PFSK-1 (cell line): ENCODE results near the gene ZNF101.

ENCODE experiments used
- FOXP2 ChIP-seq: optimal IDR thresholded peaks from 2 replicates; pipeline ENCODE3; 2011; ENCODE audit warnings: borderline replicate concordance, control low read depth, inconsistent platforms; ENCODE audit not compliant: insufficient read depth; ENCODE audit errors: extremely low read length, extremely low read depth
- POLR2AphosphoS5 ChIP-seq: IDR thresholded peaks from 2 replicates; pipeline ENCODE4 v1.6.1; 2012; ENCODE audit warnings: low read depth, mild to moderate bottlenecking, control low read depth, low read length, moderate library complexity
- REST ChIP-seq, 2 experiments: IDR thresholded peaks; 2 replicates each; pipeline versions ENCODE4 v1.6.1 to v1.8.0; 2011 to 2012; ENCODE audit warnings: low read depth in 2 of 2, low read length in 2 of 2, control low read depth in 1 of 2, inconsistent platforms in 1 of 2, mild to moderate bottlenecking in 1 of 2, moderate library complexity in 1 of 2; ENCODE audit not compliant: insufficient read depth in 1 of 2
- SIN3A ChIP-seq: IDR thresholded peaks from 2 replicates; pipeline ENCODE4 v1.6.1; 2012; ENCODE audit warnings: mild to moderate bottlenecking, low read length, moderate library complexity, borderline replicate concordance; ENCODE audit not compliant: insufficient read depth
- TAF1 ChIP-seq: IDR thresholded peaks from 2 replicates; pipeline ENCODE4 v1.6.1; 2012; ENCODE audit warnings: low read length, control low read depth, borderline replicate concordance; ENCODE audit not compliant: insufficient read depth

GRCh38 chr19:19672816-19673215, 4.2 kb downstream of the ZNF101 start:
- TF ChIP-seq POLR2AphosphoS5 (no peak), TAF1 (no peak), FOXP2 (no peak), REST (IDR thresholded peaks at IDR 0.05; ENCODE audit: insufficient read depth in 1 of 2, low read depth in 2 of 2, low read length in 2 of 2) (no peak), SIN3A (no peak)
